ENCODE results near the gene UBASH3A.
A peak's percentile ranks its signal among the peaks of the same experiment; 100 is the strongest.

The UBASH3A gene

GRCh38 chr21:42439284-42440186 is 35.8 kb downstream of the UBASH3A start (continued):
- TF ChIP-seq ZBTB10 (tag by site-specific recombination; IDR thresholded peaks at IDR 0.05) (no peak), ZNF423 (tag by site-specific recombination; IDR thresholded peaks at IDR 0.05) (no peak; the same call in 1 of the 2 replicates), ZNF664 (tag by site-specific recombination; IDR thresholded peaks at IDR 0.05) (no peak), ZNF585B (tag by site-specific recombination; IDR thresholded peaks at IDR 0.05) (no peak), GLIS2 (tag by site-specific recombination; IDR thresholded peaks at IDR 0.05) (no peak), ZNF223 (tag by site-specific recombination; IDR thresholded peaks at IDR 0.05) (no peak), CTCF (tag by site-specific recombination; IDR thresholded peaks at IDR 0.05) (no peak), ZNF426 (tag by site-specific recombination; IDR thresholded peaks at IDR 0.05) (no peak), INSM2 (tag by site-specific recombination; IDR thresholded peaks at IDR 0.05) (no peak), ZNF658 (tag by site-specific recombination; IDR thresholded peaks at IDR 0.05) (no peak), ZNF560 (tag by site-specific recombination; IDR thresholded peaks at IDR 0.05; ENCODE audit: borderline replicate concordance) (no peak), ZNF514 (tag by site-specific recombination; IDR thresholded peaks at IDR 0.05) (no peak), ZNF2 (tag by site-specific recombination; IDR thresholded peaks at IDR 0.05) (no peak), ZNF473 (tag by site-specific recombination; IDR thresholded peaks at IDR 0.05) (peak; percentile 73; the same call in 1 of the 2 replicates), GFI1B (tag by site-specific recombination; IDR thresholded peaks at IDR 0.05) (no peak), ZNF24 (tag by site-specific recombination; IDR thresholded peaks at IDR 0.05) (no peak), ZNF157 (tag by site-specific recombination; IDR thresholded peaks at IDR 0.05) (0 out of 2 replicates have a peak, but pooled peaks have one; percentile 14), ZNF549 (tag by site-specific recombination; IDR thresholded peaks at IDR 0.05) (no peak), ZNF677 (tag by site-specific recombination; IDR thresholded peaks at IDR 0.05) (no peak), ZBTB20 (tag by site-specific recombination; IDR thresholded peaks at IDR 0.05) (no peak), ZNF785 (tag by site-specific recombination; IDR thresholded peaks at IDR 0.05) (peak; percentile 77), TCF7L2 (IDR thresholded peaks at IDR 0.05; ENCODE audit: borderline replicate concordance, low read depth, low read length) (no peak), MZF1 (tag by site-specific recombination; IDR thresholded peaks at IDR 0.05; ENCODE audit: borderline replicate concordance) (no peak), YY2 (tag by site-specific recombination; IDR thresholded peaks at IDR 0.05) (no peak), ZNF354C (tag by site-specific recombination; IDR thresholded peaks at IDR 0.05; ENCODE audit: borderline replicate concordance, low read depth) (no peak)
- TF ChIP-seq, protein P1, sequence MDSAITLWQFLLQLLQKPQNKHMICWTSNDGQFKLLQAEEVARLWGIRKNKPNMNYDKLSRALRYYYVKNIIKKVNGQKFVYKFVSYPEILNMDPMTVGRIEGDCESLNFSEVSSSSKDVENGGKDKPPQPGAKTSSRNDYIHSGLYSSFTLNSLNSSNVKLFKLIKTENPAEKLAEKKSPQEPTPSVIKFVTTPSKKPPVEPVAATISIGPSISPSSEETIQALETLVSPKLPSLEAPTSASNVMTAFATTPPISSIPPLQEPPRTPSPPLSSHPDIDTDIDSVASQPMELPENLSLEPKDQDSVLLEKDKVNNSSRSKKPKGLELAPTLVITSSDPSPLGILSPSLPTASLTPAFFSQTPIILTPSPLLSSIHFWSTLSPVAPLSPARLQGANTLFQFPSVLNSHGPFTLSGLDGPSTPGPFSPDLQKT (IDR thresholded peaks at IDR 0.05; ENCODE audit: borderline replicate concordance, low read depth, low read length): no peak
- TF ChIP-seq, protein P2, sequence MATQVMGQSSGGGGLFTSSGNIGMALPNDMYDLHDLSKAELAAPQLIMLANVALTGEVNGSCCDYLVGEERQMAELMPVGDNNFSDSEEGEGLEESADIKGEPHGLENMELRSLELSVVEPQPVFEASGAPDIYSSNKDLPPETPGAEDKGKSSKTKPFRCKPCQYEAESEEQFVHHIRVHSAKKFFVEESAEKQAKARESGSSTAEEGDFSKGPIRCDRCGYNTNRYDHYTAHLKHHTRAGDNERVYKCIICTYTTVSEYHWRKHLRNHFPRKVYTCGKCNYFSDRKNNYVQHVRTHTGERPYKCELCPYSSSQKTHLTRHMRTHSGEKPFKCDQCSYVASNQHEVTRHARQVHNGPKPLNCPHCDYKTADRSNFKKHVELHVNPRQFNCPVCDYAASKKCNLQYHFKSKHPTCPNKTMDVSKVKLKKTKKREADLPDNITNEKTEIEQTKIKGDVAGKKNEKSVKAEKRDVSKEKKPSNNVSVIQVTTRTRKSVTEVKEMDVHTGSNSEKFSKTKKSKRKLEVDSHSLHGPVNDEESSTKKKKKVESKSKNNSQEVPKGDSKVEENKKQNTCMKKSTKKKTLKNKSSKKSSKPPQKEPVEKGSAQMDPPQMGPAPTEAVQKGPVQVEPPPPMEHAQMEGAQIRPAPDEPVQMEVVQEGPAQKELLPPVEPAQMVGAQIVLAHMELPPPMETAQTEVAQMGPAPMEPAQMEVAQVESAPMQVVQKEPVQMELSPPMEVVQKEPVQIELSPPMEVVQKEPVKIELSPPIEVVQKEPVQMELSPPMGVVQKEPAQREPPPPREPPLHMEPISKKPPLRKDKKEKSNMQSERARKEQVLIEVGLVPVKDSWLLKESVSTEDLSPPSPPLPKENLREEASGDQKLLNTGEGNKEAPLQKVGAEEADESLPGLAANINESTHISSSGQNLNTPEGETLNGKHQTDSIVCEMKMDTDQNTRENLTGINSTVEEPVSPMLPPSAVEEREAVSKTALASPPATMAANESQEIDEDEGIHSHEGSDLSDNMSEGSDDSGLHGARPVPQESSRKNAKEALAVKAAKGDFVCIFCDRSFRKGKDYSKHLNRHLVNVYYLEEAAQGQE (tag by site-specific recombination; IDR thresholded peaks at IDR 0.05): no peak
- TF ChIP-seq, protein P3, sequence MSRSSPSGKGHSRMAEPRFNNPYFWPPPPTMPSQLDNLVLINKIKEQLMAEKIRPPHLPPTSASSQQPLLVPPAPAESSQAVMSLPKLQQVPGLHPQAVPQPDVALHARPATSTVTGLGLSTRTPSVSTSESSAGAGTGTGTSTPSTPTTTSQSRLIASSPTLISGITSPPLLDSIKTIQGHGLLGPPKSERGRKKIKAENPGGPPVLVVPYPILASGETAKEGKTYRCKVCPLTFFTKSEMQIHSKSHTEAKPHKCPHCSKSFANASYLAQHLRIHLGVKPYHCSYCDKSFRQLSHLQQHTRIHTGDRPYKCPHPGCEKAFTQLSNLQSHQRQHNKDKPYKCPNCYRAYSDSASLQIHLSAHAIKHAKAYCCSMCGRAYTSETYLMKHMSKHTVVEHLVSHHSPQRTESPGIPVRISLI (tag by site-specific recombination; IDR thresholded peaks at IDR 0.05): no peak
